Activated CD4-positive, alpha-beta T cell treated with anti-CD3 and anti-CD28 coated beads for 48 hours (primary cell): ENCODE data around the gene ALS2.
A peak's percentile ranks its signal among the peaks of the same experiment; 100 is the strongest.

Experiments
- DNase-seq: peaks from one replicate; pipeline ENCODE4 v3.0.0-alpha.2; 2020

The ALS2 gene

DNA sequence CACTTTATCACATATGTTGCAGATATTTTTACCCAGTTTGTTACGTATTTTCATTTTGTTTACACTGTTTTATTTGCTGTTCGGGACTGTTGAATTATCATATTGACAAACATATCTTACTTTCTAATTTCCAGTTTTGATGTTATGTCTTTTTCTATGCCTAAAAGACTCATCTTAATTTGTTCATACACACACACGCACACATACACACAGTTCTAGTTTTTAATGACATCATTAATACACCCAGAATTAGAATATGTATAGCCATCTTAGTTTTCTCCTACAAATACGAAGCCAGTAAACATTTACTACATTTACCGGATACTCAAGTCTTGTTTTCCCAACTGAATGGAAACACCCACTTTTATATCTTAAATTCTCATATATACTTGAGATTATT, 29.2 kb downstream of the ALS2 start:
- DNase-seq: no peak

DNA sequence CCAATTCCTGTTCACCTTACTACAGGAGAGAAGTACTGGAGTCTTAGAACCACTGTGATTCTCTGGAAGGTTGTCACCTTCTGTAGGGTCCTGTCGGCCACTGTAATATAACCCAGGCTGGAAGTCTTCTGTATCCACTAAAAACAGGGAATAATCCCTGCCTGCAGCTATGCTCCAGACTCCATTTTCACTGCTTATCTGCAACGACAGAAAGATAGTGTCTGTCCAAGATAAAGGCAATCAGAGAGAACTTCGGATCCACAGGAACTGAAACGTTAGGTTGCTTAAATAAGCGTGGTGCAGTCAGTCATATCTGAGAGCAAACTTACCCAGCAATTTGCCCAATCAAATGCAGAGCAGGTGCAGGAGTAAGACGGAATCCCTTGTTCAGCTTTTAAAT, 34.2 kb downstream of the ALS2 start:
- no peak for DNase-seq

DNA sequence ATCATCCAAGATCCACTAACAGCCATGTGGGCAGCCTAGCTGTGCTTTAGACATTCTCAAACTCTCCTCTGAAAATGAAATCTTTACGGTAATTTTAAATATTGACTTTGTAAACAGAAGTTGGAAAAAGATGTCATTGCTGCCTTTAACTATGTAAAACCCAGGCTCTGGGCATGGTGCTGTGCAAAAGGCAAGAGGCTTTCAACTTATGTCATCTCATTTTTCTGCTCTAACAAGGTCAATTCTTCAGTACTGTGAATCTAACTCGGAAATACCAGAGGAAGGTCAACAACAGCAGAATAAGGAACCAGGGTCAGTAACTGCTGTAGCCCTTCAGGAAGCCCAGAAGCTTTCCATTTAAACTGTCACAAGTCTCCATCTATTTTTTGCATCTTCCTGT, 45.2 kb downstream of the ALS2 start:
- DNase-seq: no peak

DNA sequence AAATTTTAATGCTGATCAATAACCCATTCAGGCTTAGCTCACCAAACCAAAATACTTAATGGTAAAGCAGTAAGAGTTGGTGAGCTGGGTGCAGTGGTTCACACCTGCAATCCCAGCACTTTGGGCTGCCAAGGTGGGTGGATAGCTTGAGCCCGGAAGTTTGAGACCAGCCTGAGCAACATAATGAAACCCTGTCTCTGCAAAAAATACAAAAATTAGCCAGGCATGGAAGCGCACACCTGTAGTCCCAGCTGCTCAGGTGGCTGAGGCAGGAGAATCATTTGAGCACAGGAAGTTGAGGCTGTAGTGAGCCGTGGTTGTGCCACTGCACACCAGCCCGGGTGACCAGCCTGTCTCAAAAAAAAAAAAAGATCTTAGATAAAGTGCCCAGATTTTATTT, 46.6 kb downstream of the ALS2 start:
- no peak for DNase-seq

DNA sequence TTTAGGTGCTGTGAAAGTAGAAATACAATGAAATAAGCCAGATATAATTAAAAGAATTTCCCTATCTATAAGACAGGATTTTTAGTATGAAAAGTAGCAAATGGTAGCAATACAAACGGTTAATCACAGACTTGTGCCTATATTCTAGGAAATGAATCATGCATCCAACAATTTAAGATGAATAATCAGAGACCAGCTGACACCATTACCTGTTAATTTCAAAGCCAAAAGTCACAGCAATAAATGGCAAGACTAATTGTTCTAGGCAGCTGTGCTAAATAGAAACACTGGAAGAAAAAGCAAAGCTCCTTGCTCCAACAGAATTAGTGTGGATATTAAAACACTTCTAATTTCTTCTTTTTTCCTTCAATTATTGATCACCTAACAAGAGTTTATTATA, 47.2 kb downstream of the ALS2 start:
- no peak for DNase-seq

DNA sequence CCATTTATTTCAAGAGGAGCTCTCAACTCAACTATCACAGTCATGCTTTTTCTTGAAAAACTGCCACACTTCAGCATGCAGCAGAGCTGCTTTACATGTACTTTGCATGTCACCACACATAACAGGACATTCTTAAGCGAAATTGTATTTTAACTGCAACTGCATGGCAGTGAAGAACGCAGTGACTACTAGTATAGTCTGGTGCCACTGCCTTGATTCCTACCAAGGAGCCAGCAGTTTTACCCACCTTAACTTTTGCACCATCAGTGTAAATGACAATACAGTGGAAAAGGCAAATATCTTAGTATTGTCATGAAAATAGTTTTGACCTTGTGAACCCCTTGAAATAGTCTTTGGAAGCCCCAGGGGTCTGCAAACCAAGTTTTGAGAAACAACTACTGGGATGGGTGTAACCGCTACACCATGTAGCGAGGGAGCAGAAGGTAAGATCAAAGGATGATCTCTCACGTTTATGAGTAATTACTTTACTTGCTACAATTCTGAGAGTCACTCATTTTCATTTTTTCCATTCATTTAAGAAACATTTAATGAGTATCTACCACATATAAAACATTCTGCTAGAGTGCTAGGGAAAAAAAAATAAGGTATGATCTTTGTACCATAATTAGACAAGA, 50.0 kb downstream of the ALS2 start:
- DNase-seq: peak; percentile 23

DNA sequence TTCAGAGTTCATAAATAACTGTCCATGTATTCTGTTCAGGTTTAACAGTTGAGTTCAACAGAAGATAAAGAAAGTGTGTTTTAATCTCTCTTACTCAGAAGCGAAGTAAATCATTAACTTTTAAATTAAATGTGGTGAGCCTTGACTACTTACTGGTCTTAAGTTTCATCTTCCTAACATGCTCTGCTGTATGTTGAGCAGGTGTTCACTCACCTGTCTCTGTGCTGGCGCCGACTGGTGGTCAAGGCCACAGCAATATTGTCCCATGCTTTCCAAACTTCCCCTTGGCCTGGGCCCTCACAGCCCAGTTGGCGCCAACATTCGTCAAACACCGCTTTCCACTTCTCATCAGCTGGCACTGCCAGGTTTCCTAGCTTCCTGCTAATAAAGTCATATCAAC, 65.3 kb downstream of the ALS2 start:
- DNase-seq: no peak

DNA sequence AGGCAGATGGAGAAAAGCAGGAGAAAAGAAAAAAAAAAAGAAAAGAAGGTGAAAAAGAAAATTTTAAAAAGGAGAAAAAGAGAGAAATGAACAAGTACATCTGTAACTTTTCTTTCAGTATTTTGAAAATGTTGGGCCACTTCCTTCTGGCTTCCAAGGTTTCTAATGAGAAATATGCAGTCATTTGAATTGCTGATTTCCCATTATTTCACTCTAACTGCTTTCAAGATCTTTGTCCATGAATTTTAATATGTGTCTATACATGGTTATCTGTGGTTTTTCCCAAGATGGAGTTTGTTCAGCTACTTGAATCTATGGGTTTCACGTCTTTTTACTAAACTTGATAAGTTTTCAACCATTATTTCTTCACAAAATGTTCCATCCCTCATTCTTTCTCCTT, 68.0 kb downstream of the ALS2 start:
- no peak for DNase-seq

DNA sequence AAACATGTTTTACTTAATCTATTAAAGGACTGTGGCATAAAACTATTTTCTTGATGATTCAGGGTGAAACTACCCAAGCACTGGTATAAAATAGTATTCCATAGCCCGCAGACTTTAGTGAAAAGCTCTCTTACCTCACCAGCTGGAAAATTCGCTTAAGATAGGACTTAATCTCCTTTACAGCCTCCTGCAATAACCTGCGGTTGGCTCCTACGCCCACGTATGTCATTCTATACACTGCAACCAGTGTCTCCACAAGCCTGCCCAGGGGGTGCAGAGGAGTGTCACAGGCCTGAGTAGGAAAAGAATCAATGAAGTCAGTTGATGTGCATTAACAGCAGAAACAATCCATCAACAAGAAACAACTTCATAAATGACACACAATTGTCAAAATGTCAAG, 71.0 kb downstream of the ALS2 start:
- no peak for DNase-seq

DNA sequence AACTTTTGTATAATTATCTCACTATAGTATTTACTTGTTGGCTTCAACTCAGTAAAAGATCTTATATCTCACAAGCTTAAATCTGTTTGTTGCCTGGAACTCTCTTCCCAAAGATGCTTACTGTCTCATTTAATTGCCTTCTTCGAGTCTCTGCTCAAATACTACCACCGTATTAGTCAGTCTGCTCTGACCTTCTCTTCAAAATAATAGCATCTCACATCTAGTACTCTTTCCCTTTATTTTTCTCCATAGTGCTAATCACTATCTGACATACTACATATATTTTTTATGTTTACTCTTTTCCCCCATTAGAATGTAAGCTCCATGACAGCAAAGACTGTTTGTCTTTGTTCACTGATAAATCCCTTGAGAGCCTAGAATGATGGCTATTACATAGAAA, 71.7 kb downstream of the ALS2 start:
- no peak for DNase-seq

DNA sequence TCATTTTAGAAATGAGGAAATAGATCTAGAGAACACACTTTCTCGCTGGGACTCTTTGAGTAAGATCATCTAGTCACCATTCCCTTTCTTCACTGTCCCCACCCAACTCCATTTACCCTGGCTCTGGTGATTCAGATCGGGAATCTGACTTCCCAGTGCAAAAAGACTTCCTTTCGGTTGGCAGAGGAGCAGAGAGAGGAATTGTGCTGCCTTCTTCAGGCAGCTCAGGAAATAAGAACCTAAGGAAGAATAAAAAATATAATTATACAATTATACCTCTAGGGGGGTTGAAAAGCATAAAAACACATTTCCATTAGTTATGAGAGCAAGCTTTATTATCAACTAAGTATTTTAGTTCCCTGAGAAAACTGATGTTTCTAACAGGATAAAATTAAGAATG, 73.0 kb downstream of the ALS2 start:
- DNase-seq: no peak

DNA sequence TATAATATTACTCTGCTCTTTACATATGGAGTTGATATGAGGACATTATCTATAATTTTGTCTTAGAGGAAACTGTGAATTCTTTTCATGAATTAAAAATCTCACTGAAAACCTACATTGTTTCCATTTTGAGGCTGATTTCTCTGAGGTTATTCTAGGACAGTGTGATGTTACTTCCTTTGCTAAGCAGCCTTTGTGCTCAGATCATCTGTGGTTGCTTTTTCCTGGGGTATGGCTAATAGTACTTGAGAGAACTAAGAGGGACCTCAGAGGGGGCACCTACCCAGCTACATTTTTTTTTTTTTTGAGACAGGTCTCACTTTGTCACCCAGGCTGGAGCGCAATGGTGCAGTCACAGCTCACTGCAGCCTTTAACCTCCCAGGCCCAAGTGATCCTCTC, 73.6 kb downstream of the ALS2 start:
- DNase-seq: no peak

DNA sequence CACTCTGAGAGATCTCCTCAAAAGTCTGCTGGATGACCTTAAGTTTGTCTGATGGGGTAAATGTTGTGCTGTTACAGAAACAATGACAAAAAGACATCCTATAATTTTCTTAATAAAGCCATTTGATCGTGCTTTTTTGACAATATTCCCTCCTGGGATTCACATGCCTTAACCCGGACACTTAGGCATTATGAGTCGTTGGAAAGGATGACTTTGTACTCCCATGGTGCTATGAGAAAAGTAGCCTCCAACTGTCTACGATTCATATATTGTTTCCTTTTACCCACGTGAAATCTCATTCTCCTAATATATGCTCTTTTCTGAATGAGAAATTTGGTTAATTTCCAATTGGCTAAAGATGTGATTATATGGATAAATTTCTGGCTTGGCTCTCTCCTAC, 76.2 kb downstream of the ALS2 start:
- DNase-seq: no peak

DNA sequence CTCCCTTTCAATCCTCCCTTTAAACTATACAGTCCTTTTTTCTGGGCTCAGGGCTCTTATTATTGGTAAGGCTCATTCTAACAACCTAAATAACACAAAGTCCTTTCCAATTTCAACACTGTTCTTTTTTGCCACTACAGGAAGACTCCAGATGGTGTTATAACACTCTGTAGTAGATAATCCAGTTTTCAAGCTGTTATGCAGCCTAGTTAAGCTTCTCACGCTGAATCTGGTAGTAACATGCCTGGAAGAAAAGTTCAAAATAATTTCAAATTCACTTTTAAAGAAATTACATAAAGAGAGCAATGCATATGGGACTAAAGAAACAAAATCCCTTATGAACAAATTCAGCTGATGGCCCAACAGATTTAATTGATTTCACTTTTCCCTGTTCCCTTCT, 79.1 kb downstream of the ALS2 start:
- no peak for DNase-seq

DNA sequence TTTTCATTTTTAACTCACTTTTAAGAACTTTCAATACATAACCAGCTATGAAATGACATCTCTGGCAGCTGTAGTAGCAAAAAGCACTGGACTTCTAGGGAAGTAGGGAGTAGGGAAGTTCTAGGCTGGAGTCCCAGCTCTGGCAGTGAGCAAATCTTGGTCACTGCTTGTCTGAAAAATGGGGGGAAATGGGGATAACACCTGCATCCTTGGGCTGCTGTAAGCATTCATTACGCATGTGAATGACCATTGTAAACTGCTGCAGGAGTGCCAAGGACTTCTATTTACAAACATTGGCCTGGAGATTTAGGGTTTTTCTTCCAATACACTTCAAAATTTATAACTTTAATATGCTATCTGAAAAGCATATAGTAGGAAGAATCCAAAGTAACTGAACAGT, 81.3 kb downstream of the ALS2 start:
- DNase-seq: no peak

DNA sequence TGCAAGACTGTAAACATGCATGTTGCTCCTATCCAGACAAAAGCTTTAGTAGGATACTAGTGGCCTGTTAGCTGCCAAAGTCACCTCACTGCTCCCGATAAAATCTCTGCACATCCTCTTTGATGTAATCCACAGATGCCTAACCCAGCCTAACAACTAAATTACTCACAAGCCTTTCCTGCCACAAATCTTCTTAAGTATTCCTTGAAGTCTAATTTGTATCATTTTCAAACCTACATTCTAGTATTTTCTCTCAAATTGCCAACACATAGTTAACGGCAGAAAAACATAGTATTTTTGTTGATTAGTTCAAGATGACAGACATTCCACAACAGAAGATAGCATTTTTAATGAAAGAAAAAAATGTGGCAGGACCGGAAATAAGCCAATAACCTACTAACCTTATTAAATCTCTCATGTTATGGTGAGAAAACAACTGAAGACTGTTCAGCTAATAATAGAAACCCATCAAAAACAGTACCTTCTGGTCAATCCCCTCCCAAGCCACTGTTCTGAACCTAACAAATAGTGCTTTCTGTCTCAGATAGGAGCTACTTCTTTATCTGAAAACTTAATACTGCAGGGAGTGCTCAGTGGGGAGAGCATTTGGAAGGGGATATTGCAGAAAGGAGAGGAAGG, 82.0 kb downstream of the ALS2 start, which contains the start of gene MPP4:
Gene MPP4, minus strand, starts transcription at position 57 of the 639 bp plus-strand sequence. CDS start 4,690 bp downstream, outside the sequence.
- no peak for DNase-seq

DNA sequence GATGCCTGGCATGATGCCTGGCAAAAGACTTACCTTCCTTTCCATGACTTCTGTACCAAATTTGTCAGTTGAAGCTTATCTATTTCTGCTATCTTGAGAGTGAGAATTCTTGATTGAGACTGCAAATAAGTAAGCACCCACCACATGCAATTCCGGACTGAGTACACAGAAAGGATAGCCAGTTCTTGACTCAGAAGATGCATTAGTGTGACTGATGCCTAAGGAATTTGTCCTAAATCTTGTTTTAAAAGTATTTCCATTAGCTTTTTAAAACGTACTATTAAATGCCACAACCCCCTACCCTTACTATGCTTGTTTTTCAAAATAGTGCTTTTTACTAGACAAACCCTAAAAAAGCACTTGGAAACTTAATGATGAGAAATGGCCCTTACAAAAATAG, 82.8 kb downstream of the ALS2 start:
- DNase-seq: no peak

DNA sequence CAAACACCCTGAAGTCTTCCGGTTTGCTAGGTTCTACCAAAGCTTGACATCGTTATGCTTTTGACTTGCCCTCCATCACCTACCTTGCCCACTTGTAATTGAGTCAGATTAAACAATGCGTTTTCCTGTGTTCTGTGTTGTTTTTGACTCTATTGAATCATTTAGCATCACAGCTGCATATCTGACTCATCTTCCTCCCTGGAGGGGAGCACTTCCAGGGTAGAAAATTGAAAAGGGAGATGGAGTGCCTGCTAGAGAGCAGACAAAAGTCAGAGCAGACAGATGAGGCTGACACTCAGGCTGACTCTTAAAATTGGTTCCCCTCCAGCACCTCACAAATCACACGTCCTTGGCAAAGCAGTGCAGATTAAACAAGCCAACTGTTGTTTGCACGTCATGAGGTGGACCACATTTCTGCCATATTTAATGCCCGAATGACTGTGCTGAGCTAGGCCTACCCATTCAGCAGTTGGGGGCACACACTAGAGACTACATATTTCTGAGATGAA, 84.5 kb downstream of the ALS2 start:
- no peak for DNase-seq

DNA sequence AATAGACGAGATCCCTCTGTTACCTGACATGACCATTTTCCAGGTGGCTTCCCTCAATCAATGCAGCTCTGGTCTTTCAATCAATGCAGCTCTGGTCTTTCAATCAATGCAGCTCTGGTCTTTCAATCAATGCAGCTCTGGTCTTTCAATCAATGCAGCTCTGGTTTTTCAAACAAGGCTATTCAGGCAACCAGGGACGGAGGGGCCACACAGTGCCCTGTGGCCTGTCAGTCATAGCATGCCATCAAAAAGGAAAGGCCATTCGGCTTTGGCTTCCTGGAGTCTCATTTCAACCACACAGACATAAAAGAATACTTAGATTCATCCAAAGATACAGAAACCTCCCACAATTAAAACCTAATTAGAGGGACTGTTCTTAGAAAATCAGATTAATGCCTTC, 95.6 kb downstream of the ALS2 start:
- DNase-seq: no peak

DNA sequence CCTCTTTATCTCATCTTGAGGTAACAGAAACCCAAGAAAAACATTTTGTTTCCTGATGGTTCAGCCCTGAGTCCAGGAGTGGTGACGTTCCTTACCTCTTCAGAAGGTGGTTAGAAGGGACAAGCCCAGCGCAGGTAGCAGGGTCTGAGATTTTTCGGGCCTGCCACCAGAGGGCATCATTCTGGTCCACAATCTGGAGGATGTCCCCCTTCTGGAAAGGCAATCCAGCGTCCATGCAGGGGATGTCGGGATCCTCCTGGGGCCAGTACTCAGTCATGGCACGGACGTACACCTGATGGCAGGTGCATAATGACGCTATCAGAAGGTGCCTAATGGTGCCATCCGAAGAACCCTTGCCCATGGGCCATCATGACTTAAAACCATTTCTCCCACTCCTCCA, 100.0 kb downstream of the ALS2 start:
- peak; percentile 29 for DNase-seq

DNA sequence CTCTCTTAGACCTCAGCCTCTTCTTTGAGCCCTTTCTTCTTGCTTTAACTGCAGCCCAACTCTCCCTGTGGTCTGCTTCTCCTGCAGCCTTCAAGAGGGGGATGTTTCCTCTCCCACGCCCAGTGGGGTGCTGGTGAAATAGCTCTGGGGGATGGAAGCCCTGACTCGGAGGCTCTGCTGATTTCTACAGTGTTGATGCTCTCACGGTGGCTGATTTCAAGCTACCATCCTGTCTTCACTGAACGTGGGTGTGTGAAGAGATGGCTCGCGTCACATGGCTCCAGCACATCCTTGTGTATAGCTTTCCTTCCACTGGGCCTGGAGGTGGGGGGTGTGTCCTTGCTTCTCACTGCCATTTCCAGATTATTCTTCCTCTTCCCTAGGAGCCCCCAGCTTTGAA, 102.3 kb downstream of the ALS2 start:
- no peak for DNase-seq

DNA sequence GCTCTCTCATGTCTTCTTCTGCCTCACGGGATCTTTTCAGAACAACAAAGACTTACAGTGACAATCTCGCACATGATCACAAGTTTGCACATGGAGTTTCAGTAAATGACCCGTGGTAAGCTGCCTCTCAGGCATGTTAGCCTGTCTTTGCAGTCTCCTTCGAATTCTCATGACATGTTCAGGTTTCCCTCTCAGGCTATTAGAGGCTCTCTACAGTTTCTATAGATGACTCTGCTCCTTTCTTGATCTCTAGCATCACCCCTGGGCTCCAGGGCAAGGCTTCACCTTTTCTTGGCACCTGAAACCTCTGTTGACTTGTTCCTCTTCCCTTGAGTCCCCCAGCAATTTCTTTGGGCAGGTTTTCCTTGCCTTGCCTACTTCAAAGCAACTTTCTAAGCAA, 105.3 kb downstream of the ALS2 start:
- DNase-seq: no peak

DNA sequence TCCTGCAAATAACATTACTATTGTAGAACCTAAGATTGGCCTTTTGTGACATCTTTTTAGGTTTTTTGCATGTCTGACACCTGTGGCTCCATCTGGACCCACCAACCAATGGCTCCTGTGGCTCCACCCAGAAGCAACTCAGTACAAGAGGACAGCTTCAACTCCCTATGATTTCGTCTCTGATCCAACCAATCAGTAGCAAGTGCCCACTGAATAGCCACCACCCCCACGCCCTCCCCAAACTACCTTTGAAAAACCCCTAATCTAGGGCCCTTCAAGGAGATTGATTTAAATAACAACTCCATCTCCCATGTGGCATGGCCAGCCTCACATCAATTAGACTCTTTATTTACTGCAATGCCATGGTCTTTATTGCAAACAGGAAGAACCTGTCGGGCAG, 105.9 kb downstream of the ALS2 start:
- DNase-seq: no peak

DNA sequence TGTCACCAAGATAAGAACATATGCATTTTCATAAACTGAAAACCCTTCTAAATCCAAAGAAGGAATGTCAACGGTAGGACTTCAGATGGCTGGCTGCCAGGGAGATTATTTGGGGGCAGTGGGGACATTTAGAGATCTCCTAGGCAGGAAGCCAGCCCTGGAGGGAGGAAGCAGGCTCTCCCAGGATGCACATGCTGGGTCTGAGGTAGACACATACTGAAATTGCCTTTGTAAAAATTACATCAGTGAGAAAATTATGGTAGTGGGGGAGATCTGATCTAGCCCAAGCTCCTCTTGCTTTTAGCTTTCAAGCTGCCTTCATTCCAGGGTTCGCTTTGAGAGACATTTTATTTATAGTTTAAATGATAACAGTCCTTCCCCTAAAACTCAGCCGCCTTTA, 106.4 kb downstream of the ALS2 start:
- no peak for DNase-seq

DNA sequence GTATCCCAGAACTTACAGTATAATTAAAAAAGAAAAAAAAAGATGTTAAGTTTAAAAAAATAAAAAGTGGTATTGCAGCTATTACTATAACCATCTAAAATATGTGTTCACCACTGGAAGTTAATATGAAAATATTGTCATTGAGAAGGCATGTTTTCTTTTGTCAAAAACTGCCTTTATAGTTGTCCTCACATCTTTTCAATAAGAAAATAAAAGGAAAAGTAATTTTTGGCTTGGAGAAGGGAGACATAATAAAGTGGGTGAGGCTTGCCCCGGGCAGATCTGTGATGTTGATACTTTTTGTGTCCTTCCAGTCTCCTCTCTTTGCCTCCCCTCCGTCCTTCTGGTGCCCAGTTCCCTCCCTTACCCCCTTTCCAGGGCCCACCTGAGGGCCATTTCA, 107.2 kb downstream of the ALS2 start:
- no peak for DNase-seq
